ENCODE data around the gene FSHR. TPM values are rescaled to one million over a fixed set of nuclear protein-coding genes. Genes with fewer than 3 reads are reported as not detected.

The FSHR gene
- total RNA-seq, 4 donors from 2014 or later = not detected

DNA sequence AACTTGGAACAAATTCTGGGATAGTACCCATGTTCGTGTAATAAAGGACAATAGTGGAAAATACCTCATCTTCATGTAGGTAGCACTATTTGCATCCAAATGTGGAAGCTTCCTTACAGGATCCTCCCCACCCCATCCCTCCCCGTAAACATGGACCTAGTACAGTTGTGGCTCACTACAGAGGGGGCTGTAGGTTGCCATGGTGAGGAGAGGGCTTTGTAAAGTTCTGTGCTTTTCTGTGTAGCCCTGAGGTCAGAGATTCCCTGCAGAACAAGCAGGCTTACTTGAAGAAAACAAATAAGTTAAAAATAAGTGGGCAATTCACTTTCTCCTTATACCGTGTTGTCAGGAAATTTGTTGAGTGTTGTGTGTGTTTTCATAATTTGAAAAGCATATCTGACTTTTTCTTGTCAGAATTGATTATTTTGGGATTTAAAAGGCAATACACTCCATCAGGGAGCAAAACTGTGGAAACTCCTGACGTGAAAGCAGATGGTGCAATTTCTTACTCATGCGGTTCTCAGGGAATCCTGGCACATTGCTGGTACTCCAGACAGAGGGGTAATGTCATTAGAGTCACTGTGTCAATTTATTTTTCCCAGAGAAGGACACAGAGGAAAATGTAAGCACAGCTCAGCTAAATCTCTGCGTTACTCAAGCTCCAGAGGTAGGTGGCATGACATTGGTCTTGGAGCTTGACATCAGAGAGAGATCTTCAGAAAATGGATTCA, 224.6 kb downstream of the FSHR start:
- WGBS, 2 donors = 67 to 76% methylated on average over 6 of the region's 6 CpGs
- TF ChIP-seq POLR2A (IDR thresholded peaks at IDR 0.05) = no peak
- TF ChIP-seq, protein P1, sequence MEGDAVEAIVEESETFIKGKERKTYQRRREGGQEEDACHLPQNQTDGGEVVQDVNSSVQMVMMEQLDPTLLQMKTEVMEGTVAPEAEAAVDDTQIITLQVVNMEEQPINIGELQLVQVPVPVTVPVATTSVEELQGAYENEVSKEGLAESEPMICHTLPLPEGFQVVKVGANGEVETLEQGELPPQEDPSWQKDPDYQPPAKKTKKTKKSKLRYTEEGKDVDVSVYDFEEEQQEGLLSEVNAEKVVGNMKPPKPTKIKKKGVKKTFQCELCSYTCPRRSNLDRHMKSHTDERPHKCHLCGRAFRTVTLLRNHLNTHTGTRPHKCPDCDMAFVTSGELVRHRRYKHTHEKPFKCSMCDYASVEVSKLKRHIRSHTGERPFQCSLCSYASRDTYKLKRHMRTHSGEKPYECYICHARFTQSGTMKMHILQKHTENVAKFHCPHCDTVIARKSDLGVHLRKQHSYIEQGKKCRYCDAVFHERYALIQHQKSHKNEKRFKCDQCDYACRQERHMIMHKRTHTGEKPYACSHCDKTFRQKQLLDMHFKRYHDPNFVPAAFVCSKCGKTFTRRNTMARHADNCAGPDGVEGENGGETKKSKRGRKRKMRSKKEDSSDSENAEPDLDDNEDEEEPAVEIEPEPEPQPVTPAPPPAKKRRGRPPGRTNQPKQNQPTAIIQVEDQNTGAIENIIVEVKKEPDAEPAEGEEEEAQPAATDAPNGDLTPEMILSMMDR (IDR thresholded peaks at IDR 0.05) = no peak
- H3K4me3 ChIP-seq (ENCODE audit: low read depth, poor library complexity, severe bottlenecking) = no peak overlapping the region
- intact Hi-C loops (cut with DNase I; ENCODE audit: low total_unique reads) = no loop called here
- no peak for DNase-seq (ENCODE audit: low spot score in 2 of 2)

DNA sequence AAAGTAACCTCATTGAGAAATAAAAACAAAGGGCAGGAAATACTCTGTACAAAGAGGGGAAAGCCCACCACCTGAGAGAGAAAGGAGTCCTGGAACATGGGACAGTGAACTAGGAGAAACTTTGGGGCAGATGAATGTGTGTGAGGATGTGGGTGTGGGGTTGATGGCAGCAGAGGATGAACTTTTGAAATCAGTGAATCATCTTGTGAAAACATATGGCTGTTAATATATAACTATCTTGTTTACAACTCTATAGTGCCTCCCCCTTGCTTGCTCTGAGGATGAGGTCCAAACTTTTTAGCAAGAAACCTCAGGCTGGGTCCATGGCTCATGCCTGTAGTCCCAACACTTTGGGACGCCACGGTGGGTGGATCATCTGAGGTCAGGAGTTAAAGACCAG, 227.0 kb downstream of the FSHR start:
- no peak overlapping the region for H3K4me3 ChIP-seq (ENCODE audit: low read depth, poor library complexity, severe bottlenecking)
- no peak for DNase-seq (ENCODE audit: low spot score in 2 of 2)
- intact Hi-C loops (cut with DNase I; ENCODE audit: low total_unique reads) = no loop called here
- TF ChIP-seq POLR2A (IDR thresholded peaks at IDR 0.05) = no peak
- TF ChIP-seq, protein P1 (IDR thresholded peaks at IDR 0.05) = no peak
- 82 to 91% methylated on average over 2 of the region's 2 CpGs for WGBS, 2 donors

DNA sequence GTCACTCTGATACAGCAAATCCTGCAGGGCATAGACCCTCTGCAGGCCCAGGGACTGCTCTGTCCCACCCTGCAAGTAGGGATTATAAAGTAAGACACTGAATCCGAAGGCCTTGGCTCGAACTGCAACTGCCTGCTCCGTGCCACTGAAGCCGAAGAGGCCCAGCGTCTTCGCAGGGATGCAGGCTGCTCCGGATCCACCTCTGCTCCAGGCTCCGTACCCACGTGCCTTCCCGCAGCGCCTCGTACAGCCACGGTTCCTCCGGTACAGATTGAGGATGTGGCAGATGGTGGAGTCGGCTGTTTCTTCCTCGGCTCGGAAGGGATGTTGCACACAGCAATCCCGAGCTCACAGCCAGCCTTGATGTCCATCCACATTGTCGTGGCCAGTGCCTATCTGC, 238.4 kb downstream of the FSHR start:
- H3K4me3 ChIP-seq (ENCODE audit: low read depth, poor library complexity, severe bottlenecking) = no peak overlapping the region
- TF ChIP-seq, protein P1 (IDR thresholded peaks at IDR 0.05) = no peak
- WGBS, 2 donors = 92 to 97% methylated on average over 17 to 19 of the region's 19 CpGs
- intact Hi-C loops (cut with DNase I; ENCODE audit: low total_unique reads) = no loop called here
- DNase-seq (ENCODE audit: low spot score in 2 of 2) = no peak

DNA sequence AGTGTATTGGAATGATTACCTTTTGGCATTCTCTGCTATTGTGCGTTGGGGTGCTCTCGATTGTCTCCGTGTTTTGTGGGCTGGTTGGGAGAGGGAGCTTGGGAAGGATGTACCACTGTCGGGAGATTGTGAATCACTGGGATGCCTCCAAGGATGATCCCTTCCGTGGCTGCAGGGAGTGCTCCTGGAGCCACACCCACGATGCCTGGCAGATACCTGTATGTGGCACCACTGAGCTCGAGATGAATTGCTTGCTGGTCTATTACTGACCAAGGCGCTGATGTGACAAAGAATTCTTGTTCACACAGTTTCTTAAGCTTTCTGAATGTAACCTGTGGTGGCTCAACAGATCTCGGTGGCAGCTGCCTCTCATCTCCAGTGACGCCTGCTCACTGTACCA, 239.1 kb downstream of the FSHR start:
- intact Hi-C loops (cut with DNase I; ENCODE audit: low total_unique reads) = no loop called here
- H3K4me3 ChIP-seq (ENCODE audit: low read depth, poor library complexity, severe bottlenecking) = no peak overlapping the region
- TF ChIP-seq, protein P1 (IDR thresholded peaks at IDR 0.05) = no peak
- no peak for TF ChIP-seq POLR2A (IDR thresholded peaks at IDR 0.05)
- 64 to 69% methylated on average over 10 of the region's 10 CpGs for WGBS, 2 donors
- no peak for DNase-seq (ENCODE audit: low spot score in 2 of 2)

DNA sequence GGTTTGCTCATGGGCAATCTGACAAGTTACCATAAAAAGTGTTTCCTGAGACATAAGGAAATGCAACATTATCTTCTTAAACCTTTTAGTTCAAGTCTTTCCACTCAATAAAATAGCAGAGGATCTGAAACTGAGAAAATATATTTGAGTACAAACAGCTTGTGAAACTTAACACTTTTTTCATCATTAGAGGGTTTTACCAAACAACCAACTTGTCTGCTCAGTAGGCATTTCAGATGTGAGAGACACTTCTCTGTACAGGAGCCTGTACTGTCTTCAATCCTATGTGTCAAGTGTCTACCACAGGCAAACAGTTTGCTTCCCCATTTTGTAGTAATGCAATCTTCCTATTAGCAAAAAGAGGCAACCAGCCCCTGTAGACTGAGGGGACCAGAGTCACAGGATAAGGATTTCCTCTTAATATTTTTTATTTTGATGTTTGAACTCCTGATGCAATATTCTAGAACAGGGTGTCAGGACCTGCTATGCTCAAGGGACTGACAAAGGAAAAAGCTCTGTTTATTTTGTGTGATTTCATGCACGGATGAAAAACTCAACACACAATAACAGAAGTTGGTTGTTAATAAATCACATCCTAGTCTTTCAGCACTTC, 239.7 kb downstream of the FSHR start:
- intact Hi-C loops (cut with DNase I; ENCODE audit: low total_unique reads) = no loop called here
- WGBS, 2 donors = 22 to 39% methylated on average over 1 of the region's 1 CpG
- H3K4me3 ChIP-seq (ENCODE audit: low read depth, poor library complexity, severe bottlenecking) = no peak overlapping the region
- TF ChIP-seq, protein P1 (IDR thresholded peaks at IDR 0.05) = no peak
- no peak for TF ChIP-seq POLR2A (IDR thresholded peaks at IDR 0.05)
- DNase-seq (ENCODE audit: low spot score in 2 of 2) = no peak

Small RNA genes lying within 50 kb of the gene (microRNA-seq; reads per million reads assigned to microRNA genes)
- gene MIR548BA (ENCODE audit: borderline number of aligned reads in 1 of 2, borderline replicate concordance in 2 of 2) = 0 reads per million in 2 donors

All from lower leg skin (tissue), 4 donors.